HTR-8/SVneo (cell line): Measurements from ENCODE around the gene USP17L18.
"Not testable (repeated sequence)": the region's sequence is repeated elsewhere in the genome, so short reads cannot be mapped to it uniquely, and the experiment has no call there.

Experiments
- DNase-seq: peaks from one replicate; pipeline ENCODE4 v3.0.0; 2011; ENCODE audit warnings: low spot score, mixed read lengths; ENCODE audit not compliant: insufficient read length
- FAIRE-seq: peaks from 2 replicates; lab custom pipeline; 2011; peaks lifted over from hg19 to GRCh38; lab: Jason Lieb, UNC

The USP17L18 gene, protein sequence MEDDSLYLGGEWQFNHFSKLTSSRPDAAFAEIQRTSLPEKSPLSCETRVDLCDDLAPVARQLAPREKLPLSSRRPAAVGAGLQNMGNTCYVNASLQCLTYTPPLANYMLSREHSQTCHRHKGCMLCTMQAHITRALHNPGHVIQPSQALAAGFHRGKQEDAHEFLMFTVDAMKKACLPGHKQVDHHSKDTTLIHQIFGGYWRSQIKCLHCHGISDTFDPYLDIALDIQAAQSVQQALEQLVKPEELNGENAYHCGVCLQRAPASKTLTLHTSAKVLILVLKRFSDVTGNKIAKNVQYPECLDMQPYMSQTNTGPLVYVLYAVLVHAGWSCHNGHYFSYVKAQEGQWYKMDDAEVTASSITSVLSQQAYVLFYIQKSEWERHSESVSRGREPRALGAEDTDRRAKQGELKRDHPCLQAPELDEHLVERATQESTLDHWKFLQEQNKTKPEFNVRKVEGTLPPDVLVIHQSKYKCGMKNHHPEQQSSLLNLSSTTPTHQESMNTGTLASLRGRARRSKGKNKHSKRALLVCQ

DNA sequence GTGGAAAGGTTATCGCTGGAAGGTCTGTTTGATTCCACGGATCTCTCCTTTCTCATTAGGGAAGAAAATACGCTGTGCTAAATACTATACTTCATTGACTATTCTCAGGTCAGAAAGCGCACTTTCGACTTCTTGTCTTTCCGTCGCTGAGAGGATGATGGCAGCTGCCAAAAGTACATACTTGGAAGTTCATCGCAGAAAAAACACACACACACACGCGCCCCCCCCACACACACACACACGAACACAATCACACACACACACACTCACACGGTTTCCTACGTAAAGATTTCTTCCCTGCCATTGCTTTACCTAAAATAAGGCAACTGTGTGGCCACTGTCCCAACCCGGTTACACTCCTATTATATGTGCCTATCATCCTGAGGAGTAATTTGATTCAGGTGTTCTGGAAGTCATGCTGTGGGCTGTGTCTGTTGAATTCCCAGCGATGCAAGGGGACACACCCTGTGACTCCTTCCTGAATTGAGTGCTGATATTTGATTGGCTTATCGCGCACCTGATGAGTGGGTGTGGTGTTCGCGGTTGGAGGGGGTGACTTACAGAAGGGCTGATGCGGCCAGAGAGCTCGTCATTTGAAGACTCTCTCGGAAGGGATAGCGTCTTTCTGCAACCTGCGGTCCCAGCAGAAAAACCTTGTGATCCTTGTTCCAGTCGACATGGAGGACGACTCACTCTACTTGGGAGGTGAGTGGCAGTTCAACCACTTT lies at the start of gene USP17L18:
USP17L18 (plus strand) TSS at position 678 of the 728 bp plus-strand sequence; CDS start at position 678, 0 bp downstream.
- not testable (repeated sequence) for DNase-seq
- peak; percentile 4 for FAIRE-seq

DNA sequence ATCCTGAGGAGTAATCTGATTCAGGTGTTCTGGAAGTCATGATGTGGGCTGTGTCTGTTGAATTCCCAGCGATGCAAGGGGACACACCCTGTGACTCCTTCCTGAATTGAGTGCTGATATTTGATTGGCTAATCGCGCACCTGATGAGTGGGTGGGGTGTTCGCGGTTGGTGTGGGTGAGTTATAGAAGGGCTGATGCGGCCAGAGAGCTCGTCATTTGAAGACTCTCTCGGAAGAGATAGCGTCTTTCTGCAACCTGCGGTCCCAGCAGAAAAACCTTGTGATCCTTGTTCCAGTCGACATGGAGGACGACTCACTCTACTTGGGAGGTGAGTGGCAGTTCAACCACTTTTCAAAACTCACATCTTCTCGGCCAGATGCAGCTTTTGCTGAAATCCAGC lies 38.1 kb upstream of the USP17L18 start, which contains the start of gene USP17L10:
USP17L10 (plus strand) TSS at position 301 of the 400 bp plus-strand sequence; CDS start at position 301, 0 bp downstream.
- not testable (repeated sequence) for FAIRE-seq, DNase-seq

DNA sequence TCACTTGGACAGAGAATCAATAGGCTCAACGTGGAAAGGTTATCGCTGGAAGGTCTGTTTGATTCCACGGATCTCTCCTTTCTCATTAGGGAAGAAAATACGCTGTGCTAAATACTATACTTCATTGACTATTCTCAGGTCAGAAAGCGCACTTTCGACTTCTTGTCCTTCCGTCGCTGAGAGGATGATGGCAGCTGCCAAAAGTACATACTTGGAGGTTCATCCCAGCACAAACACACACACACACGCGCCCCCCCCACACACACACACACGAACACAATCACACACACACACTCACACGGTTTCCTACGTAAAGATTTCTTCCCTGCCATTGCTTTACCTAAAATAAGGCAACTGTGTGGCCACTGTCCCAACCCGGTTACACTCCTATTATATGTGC lies 33.7 kb upstream of the USP17L18 start:
- not testable (repeated sequence) for FAIRE-seq, DNase-seq

DNA sequence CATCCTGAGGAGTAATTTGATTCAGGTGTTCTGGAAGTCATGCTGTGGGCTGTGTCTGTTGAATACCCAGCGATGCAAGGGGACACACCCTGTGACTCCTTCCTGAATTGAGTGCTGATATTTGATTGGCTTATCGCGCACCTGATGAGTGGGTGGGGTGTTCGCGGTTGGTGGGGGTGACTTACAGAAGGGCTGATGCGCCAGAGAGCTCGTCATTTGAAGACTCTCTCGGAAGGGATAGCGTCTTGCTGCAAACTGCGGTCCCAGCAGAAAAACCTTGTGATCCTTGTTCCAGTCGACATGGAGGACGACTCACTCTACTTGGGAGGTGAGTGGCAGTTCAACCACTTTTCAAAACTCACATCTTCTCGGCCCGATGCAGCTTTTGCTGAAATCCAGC lies 33.3 kb upstream of the USP17L18 start, which contains the start of gene USP17L11:
USP17L11 (plus strand) TSS at position 301 of the 400 bp plus-strand sequence; CDS start at position 301, 0 bp downstream.
- not testable (repeated sequence) for DNase-seq, FAIRE-seq

DNA sequence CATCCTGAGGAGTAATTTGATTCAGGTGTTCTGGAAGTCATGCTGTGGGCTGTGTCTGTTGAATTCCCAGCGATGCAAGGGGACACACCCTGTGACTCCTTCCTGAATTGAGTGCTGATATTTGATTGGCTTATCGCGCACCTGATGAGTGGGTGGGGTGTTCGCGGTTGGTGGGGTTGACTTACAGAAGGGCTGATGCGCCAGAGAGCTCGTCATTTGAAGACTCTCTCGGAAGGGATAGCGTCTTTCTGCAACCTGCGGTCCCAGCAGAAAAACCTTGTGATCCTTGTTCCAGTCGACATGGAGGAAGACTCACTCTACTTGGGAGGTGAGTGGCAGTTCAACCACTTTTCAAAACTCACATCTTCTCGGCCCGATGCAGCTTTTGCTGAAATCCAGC lies 28.6 kb upstream of the USP17L18 start, which contains the start of gene USP17L12:
USP17L12 (plus strand) TSS at position 301 of the 400 bp plus-strand sequence; CDS start at position 301, 0 bp downstream.
- not testable (repeated sequence) for FAIRE-seq

DNA sequence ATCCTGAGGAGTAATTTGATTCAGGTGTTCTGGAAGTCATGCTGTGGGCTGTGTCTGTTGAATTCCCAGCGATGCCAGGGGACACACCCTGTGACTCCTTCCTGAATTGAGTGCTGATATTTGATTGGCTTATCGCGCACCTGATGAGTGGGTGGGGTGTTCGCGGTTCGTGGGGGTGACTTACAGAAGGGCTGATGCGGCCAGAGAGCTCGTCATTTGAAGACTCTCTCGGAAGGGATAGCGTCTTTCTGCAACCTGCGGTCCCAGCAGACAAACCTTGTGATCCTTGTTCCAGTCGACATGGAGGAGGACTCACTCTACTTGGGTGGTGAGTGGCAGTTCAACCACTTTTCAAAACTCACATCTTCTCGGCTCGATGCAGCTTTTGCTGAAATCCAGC lies 23.8 kb upstream of the USP17L18 start, which contains the start of gene USP17L13:
USP17L13 (plus strand) TSS at position 301 of the 400 bp plus-strand sequence; CDS start at position 301, 0 bp downstream.
- not testable (repeated sequence) for DNase-seq, FAIRE-seq

More for the DNA sequence above, 28.6 kb upstream of the USP17L18 start, which contains the start of gene USP17L12:
- DNase-seq = not testable (repeated sequence)

DNA sequence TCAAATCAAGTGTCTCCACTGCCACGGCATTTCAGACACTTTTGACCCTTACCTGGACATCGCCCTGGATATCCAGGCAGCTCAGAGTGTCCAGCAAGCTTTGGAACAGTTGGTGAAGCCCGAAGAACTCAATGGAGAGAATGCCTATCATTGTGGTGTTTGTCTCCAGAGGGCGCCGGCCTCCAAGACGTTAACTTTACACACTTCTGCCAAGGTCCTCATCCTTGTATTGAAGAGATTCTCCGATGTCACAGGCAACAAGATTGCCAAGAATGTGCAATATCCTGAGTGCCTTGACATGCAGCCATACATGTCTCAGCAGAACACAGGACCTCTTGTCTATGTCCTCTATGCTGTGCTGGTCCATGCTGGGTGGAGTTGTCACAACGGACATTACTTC lies 18.2 kb upstream of the USP17L18 start:
- FAIRE-seq = not testable (repeated sequence)

DNA sequence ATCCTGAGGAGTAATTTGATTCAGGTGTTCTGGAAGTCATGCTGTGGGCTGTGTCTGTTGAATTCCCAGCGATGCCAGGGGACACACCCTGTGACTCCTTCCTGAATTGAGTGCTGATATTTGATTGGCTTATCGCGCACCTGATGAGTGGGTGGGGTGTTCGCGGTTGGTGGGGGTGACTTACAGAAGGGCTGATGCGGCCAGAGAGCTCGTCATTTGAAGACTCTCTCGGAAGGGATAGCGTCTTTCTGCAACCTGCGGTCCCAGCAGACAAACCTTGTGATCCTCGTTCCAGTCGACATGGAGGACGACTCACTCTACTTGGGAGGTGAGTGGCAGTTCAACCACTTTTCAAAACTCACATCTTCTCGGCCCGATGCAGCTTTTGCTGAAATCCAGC lies 14.3 kb upstream of the USP17L18 start, which contains the start of gene USP17L15:
USP17L15 (plus strand) TSS at position 301 of the 400 bp plus-strand sequence; CDS start at position 301, 0 bp downstream.
- DNase-seq, FAIRE-seq: not testable (repeated sequence)

More for the DNA sequence above, 18.2 kb upstream of the USP17L18 start:
- DNase-seq = not testable (repeated sequence)

DNA sequence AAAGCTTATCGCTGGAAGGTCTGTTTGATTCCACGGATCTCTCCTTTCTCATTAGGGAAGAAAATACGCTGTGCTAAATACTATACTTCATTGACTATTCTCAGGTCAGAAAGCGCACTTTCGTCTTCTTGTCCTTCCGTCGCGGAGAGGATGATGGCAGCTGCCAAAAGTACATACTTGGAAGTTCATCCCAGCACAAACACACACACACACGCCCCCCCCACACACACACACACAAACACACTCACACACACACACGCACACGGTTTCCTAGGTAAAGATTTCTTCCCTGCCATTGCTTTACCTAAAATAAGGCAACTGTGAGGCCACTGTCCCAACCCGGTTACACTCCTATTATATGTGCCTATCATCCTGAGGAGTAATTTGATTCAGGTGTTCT lies 10.0 kb upstream of the USP17L18 start:
- not testable (repeated sequence) for DNase-seq, FAIRE-seq

DNA sequence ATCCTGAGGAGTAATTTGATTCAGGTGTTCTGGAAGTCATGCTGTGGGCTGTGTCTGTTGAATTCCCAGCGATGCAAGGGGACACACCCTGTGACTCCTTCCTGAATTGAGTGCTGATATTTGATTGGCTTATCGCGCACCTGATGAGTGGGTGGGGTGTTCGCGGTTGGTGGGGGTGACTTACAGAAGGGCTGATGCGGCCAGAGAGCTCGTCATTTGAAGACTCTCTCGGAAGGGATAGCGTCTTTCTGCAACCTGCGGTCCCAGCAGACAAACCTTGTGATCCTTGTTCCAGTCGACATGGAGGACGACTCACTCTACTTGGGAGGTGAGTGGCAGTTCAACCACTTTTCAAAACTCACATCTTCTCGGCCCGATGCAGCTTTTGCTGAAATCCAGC lies 4.9 kb upstream of the USP17L18 start, which contains the start of gene USP17L17:
USP17L17 (plus strand) TSS at position 301 of the 400 bp plus-strand sequence; CDS start at position 301, 0 bp downstream.
- not testable (repeated sequence) for FAIRE-seq, DNase-seq

DNA sequence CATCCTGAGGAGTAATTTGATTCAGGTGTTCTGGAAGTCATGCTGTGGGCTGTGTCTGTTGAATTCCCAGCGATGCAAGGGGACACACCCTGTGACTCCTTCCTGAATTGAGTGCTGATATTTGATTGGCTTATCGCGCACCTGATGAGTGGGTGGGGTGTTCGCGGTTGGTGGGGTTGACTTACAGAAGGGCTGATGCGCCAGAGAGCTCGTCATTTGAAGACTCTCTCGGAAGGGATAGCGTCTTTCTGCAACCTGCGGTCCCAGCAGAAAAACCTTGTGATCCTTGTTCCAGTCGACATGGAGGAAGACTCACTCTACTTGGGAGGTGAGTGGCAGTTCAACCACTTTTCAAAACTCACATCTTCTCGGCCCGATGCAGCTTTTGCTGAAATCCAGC lies 4.6 kb downstream of the USP17L18 start, which contains the start of gene USP17L19:
USP17L19 (plus strand) TSS at position 301 of the 400 bp plus-strand sequence; CDS start at position 301, 0 bp downstream.
- DNase-seq, FAIRE-seq: not testable (repeated sequence)

DNA sequence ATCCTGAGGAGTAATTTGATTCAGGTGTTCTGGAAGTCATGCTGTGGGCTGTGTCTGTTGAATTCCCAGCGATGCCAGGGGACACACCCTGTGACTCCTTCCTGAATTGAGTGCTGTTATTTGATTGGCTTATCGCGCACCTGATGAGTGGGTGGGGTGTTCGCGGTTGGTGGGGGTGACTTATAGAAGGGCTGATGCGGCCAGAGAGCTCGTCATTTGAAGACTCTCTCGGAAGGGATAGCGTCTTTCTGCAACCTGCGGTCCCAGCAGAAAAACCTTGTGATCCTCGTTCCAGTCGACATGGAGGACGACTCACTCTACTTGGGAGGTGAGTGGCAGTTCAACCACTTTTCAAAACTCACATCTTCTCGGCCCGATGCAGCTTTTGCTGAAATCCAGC lies 9.4 kb downstream of the USP17L18 start, which contains the start of gene USP17L20:
USP17L20 (plus strand) TSS at position 301 of the 400 bp plus-strand sequence; CDS start at position 301, 0 bp downstream.
- not testable (repeated sequence) for FAIRE-seq, DNase-seq

DNA sequence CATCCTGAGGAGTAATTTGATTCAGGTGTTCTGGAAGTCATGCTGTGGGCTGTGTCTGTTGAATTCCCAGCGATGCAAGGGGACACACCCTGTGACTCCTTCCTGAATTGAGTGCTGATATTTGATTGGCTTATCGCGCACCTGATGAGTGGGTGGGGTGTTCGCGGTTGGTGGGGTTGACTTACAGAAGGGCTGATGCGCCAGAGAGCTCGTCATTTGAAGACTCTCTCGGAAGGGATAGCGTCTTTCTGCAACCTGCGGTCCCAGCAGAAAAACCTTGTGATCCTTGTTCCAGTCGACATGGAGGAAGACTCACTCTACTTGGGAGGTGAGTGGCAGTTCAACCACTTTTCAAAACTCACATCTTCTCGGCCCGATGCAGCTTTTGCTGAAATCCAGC lies 14.1 kb downstream of the USP17L18 start, which contains the start of gene USP17L21:
USP17L21 (plus strand) TSS at position 301 of the 400 bp plus-strand sequence; CDS start at position 301, 0 bp downstream.
- not testable (repeated sequence) for FAIRE-seq, DNase-seq

DNA sequence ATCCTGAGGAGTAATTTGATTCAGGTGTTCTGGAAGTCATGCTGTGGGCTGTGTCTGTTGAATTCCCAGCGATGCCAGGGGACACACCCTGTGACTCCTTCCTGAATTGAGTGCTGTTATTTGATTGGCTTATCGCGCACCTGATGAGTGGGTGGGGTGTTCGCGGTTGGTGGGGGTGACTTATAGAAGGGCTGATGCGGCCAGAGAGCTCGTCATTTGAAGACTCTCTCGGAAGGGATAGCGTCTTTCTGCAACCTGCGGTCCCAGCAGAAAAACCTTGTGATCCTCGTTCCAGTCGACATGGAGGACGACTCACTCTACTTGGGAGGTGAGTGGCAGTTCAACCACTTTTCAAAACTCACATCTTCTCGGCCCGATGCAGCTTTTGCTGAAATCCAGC lies 18.9 kb downstream of the USP17L18 start, which contains the start of gene USP17L22:
USP17L22 (plus strand) TSS at position 301 of the 400 bp plus-strand sequence; CDS start at position 301, 0 bp downstream.
- not testable (repeated sequence) for DNase-seq, FAIRE-seq

DNA sequence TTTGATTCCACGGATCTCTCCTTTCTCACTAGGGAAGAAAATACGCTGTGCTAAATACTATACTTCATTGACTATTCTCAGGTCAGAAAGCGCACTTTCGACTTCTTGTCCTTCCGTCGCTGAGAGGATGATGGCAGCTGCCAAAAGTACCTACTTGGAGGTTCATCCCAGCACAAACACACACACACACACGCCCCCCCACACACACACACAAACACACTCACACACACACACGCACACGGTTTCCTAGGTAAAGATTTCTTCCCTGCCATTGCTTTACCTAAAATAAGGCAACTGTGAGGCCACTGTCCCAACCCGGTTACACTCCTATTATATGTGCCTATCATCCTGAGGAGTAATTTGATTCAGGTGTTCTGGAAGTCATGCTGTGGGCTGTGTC lies 23.3 kb downstream of the USP17L18 start:
- not testable (repeated sequence) for DNase-seq, FAIRE-seq
